ENCODE results near the gene DHDH.
"Not testable (repeated sequence)": the region's sequence is repeated elsewhere in the genome, so short reads cannot be mapped to it uniquely, and the experiment has no call there.

DHDH gene

DNA sequence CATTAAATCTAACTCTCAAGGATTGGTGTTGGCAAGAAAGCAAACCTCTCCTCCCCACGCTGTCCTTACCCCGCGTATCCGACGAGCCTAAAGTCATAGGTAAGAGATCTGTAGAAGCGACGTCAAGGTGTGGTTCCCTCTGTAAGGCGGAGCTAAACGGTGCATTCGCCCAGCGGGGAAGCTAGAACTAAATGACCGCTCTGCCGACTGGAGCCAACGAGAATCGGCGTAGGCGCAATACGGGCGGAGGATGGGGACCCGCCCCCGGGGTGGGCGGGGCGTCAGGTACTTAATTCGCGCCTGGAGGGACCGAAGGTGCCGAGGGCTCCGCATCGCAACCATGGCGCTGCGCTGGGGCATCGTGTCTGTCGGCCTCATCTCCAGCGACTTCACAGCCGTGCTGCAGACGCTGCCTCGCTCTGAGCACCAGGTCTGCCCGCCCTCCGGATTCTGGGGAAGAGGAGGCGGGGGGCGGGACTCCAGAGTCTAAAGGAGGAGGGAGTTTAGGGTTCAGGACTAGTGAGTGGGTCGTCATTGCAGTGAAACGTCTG is at the start of gene DHDH:
DHDH (plus strand) TSS at position 318 of the 551 bp plus-strand sequence; CDS start at position 341, 23 bp downstream.
- peak; percentile 69 for DNase-seq (ENCODE audit: low spot score)

GRCh38 chr19:48883726-48884125 is 49.8 kb upstream of the DHDH start:
- DNase-seq (ENCODE audit: low spot score): no peak

DNA sequence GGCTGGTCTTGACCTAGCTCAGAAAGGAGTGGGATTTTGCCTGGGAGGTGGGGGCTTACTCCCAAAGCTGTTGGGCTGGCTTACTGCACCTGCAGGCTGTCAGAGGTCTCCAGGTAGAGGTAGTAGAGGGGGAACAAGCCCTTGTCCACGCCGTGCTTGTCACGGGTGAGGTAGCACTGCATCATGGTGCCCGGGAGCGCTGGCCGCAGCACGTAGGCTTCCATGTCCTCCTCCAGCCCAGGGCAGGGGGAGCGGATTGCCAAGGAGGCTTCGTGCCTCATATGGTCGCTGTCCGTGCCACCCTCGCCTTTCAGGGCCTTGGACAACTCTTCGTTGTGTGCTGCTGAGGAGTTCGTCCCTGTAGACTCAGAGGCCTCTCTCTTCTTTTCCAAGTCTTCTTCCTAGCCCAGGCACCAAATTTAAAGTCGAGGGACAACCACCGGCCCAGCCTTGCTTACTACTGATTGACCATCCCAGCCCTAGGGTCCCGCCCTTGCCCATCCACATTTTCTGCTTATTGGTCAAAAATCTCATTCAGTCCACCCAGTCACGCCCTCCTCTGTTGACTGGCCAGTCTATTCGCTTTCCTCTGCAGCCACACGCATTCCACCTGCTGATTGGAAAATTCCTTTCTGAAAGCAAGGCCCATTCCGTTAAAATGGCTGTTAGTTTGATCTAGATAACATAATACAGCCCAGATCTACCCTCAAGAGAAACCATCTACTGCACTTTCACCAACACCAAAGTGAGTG is 45.5 kb upstream of the DHDH start:
- no peak for DNase-seq (ENCODE audit: low spot score)

DNA sequence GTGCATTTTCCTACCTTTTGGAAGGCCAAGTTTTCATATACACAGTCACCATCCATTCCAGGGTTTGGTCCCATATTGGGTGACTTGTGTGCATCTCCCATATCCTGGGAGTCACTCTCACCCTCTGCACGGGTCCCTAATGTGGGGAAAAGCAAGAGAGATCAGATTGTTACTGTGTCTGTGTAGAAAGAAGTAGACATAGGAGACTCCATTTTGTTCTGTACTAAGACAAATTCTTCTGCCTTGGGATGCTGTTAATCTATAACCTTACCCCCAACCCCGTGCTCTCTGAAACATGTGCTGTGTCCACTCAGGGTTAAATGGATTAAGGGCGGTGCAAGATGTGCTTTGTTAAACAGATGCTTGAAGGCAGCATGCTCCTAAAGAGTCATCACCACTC is 44.0 kb upstream of the DHDH start:
- DNase-seq (ENCODE audit: low spot score): not testable (repeated sequence)

- DNase-seq (ENCODE audit: low spot score): no peak
These were observed 42.9 kb upstream of the DHDH start for GRCh38 chr19:48890551-48890950.

GRCh38 chr19:48895226-48895625 is 38.3 kb upstream of the DHDH start:
- DNase-seq (ENCODE audit: low spot score): no peak

DNA sequence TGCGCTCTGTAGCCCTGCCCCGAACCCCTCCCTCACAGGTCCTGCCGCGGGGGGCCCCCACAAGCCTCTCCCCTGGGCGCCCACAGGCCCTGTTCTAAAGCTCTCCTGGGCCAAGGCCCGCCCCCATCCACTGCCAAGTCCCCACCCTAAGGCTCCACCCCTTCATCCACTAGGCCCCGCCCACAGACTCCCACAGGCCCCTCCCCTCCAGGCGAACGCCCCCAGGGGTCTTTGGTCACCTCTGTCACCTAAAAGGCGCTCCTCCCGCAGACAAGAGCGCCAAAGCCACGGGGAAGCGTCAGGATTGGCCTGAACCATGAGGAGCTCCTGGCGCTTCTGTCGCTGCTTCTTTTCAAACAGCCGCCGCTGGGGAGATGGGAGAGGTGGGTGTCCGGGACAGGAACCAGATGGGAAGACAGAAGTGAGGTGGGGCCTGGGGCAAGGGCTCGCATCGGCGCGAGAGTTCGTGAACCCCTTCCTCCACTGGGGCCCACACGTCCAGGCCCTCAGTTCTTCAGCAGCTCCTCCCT is 37.2 kb upstream of the DHDH start:
- DNase-seq (ENCODE audit: low spot score): peak; percentile 55

DNA sequence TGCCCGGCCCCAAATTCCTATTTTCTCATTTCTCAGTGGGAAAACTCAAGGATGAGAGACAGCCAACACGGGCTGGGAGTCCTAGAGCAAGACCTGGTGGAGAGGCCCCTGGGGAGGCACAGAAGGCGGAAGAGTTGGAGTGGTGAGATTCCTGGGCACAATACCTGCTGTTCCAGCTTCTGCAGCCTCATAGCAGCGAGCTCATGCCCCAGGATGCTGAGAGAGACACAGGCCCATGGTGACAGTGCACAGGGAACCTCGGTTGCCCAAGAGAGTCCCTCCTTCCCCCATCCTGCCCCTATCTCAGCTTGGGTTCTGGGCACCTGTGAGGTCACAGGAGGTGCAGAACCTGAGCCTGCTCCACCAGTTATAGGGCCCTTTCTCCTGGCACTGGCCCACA is 36.3 kb upstream of the DHDH start:
- DNase-seq (ENCODE audit: low spot score): no peak

GRCh38 chr19:48899386-48899749 is 34.1 kb upstream of the DHDH start:
- DNase-seq (ENCODE audit: low spot score): not testable (repeated sequence)

DNA sequence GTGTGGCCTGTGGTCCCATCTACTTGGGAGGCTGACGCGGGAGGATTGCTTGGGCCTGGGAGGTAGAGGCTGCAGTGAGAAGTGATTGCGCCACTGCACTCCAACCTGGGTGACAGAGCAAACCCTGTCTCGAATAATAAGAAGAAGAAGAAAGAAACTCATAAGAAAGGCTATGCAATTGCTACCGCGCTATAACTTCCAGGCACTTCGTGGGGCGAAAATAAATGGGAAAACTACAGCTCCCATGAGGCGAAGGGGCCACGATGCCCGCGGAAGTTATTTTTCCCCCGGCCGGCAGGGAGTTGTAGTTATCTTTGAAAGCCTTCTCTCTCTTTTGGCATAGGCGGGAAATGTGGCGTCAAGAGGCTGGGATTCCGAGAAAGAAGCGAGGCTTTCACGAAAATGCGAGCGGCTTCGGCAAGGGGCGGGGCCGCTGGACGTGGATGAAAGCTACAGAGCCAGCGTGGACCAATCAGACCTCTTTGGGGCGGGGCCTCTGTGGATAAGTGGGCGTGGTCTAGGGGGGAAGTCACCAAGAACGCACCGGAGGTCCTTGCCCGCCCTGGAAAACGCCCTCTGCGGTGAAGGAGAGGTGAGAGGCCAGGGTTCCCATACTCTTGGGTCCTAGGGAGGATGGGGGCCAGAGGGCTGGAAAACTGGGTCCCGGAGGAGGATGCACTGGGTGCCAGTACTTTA is 33.6 kb upstream of the DHDH start, which contains the start of gene NUCB1:
NUCB1 (plus strand) TSS at position 532 of the 696 bp plus-strand sequence. CDS start 485 bp downstream, outside the sequence.
- peak; percentile 99 for DNase-seq (ENCODE audit: low spot score)

DNA sequence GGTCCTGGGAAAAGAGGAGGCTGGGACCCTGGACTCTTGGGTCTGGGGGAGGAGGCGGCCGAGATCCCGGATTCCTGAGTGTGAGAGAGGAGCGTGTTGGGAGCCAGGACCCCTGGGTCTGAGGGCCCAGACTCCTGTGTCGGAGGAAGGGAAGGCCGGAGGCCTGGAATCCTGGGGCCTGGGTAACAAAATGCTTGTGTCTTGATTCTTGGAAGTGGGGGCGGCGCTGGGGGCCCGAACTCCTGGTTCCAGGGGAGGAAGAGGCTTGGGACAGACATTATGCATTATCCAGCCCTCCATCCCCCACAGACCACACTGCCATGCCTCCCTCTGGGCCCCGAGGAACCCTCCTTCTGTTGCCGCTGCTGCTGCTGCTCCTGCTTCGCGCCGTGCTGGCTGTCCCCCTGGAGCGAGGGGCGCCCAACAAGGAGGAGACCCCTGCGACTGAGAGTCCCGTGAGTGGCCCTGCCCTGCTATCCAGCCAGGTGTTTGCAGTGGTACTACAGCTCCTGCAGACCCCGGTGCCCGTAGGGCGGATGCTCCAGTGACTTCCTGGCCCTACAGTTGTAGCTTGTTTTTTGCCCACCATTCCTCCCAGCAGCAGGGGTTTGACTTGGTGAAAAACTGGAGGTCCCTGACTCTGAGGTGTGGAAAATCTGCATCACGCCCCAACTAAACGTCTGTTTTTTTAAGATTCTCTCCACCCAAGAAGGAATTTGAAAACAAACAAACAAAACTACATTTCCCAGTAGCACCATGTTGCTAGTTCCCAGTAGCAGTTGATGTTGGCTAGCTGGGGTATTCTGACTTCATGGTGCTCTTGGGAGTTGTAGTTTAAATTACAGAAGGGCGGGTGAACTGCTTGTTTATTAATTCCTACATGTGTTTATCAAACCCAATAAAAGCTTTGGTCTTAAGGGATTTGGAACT is 32.8 kb upstream of the DHDH start:
- peak; percentile 19 for DNase-seq (ENCODE audit: low spot score)

DNA sequence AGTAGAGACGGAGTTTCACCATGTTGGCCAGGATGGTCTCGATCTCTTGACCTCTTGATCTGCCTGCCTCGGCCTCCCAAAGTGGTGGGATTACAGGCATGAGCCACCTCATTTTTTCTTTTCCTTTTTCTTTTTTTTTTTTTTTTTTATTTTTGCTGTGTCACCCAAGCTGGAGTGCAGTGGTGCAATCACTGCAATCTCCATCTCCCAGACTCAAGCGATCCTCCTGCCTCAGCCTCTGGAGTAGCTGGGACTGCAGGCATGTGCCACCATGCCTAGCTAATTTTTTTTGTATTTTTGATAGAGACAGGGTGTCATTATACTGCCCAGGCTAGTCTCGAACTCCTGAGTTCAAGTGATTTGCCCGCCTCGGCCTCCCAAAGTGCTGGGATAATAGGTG is 31.2 kb upstream of the DHDH start:
- DNase-seq (ENCODE audit: low spot score): not testable (repeated sequence)

- not testable (repeated sequence) for DNase-seq (ENCODE audit: low spot score)
These were observed 29.7 kb upstream of the DHDH start for GRCh38 chr19:48903788-48904187.

GRCh38 chr19:48905664-48906063 is 27.8 kb upstream of the DHDH start:
- no peak for DNase-seq (ENCODE audit: low spot score)

DNA sequence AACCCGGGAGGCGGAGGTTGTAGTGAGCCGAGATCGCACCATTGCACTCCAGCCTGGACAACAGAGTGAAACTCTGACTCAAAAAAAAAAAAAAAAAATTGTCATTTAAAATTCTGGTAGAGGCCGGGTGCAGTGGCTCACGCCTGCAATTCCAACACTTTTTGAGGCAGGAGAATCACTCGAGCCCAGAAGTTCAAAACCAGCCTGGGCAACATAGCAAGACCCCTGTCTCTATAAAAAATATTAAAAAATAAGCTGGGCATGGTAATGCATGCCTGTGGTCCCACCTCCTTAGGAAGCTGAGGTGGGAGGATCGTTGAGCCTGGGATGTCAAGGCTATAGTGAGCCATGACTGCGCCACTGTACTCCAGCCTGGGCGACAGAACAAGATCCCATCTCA is 27.2 kb upstream of the DHDH start:
- DNase-seq (ENCODE audit: low spot score): no peak

GRCh38 chr19:48907671-48908070 is 25.8 kb upstream of the DHDH start:
- DNase-seq (ENCODE audit: low spot score): no peak

DNA sequence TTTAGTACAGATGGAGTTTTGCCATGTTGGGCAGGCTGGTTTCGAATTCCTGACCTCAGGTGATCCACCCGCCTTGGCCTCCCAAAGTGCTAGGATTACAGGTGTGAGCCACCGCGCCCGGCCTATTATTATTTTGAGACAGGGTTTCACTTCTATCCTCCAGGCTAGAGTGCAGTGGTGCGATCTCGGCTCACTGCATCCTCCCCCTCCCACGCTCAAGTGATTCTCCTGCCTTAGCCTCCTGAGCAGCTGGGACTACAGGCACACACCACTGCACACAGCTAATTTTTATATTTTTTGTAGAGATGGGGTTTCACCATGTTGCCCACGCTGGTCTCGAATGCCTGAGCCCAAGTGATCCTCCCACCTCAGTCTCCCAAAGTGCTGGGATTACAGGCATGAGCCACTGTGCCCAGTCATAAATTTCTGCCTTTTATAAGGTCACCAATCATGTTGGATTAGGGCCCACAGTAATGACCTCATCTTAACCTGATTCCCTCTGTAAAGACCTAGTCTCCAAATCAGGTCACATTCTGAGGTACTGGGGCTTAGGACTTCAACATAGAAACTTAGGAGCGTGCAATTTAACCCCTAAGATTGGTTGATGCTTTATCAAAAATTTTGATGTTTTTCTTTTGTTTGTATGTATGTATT is 23.9 kb upstream of the DHDH start:
- not testable (repeated sequence) for DNase-seq (ENCODE audit: low spot score)

DNA sequence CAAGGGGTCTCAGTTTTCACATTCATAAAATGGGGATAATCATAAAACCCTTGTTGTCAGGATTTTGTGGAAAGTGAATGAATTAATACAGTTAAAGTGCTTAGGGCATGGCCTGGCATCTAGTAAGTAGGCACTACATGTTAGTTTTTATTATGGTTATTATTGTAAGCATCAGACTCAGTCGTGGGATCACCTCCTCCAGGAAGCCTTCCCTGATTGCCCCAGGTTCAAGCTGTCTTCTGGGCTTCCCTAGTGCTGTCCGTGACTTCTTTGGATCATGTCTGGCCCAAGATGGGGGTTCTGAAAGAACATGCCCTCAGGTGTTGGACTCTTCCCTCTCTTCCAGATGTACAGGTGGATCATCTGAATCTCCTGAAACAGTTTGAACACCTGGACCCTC is 22.7 kb upstream of the DHDH start:
- no peak for DNase-seq (ENCODE audit: low spot score)

- DNase-seq (ENCODE audit: low spot score): no peak
These were observed 20.2 kb upstream of the DHDH start for GRCh38 chr19:48913114-48913889.

DNA sequence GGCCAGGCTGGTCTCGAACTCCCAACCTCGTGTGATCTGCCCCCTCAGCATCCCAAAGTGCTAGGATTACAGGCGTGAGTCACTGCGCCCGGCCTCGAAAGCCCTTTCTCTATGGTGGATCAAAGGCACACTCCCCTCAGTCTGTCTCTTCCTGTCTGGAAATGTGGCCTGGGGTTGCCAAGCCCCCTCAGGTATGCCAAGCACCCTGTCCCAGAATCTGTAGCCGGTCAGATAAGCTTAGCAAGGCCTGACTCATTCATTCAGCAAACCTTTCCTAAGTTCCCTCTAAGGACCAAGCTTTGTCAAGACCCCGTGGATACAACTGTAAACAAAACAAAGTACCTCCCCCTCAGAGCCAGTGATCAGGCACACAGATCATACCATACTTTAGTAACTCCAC is 19.3 kb upstream of the DHDH start:
- no peak for DNase-seq (ENCODE audit: low spot score)

Measured in Ammon's horn (tissue), 1 donor.